HEK293 (cell line): ENCODE results near the gene CEND1.
"Not testable (repeated sequence)": the region's sequence is repeated elsewhere in the genome, so short reads cannot be mapped to it uniquely, and the experiment has no call there.

ENCODE experiments used
- CTCF ChIA-PET: fragments of 350-600 bp; formaldehyde crosslinking; extraction: SDS; loops from one replicate; lab custom pipeline; 2021; ENCODE audit warnings: antibody characterized with exemption; lab: Yijun Ruan, JAX
- POLR2A ChIA-PET: fragments of 300-600 bp; formaldehyde crosslinking; extraction: SDS; loops from one replicate; lab custom pipeline; 2020; ENCODE audit warnings: antibody characterized with exemption, inconsistent platforms; lab: Yijun Ruan, JAX
- H3K27ac ChIP-seq: fragments of 200-500 bp; sonication (Bioruptor generic); 2 replicates; pipeline ENCODE4 v1.5.1; 2014; ENCODE audit warnings: low read depth, low read length, control low read depth, inconsistent platforms; ENCODE audit errors: extremely low read depth
- H3K36me3 ChIP-seq, 2 experiments: fragments of 200-500 bp in 1 of 2; sonication (Bioruptor generic) in 1 of 2; 1 replicate in 1 of 2; 2 replicates in 1 of 2; pipeline ENCODE4 v1.5.1; 2014 to 2017; ENCODE audit warnings: inconsistent platforms in 2 of 2, low read length in 2 of 2; ENCODE audit not compliant: control insufficient read depth in 2 of 2, insufficient read depth in 1 of 2
- H3K4me1 ChIP-seq: fragments of 200-500 bp; sonication (Bioruptor generic); 2 replicates; pipeline ENCODE4 v1.5.1; 2014; ENCODE audit warnings: mild to moderate bottlenecking, low read length, inconsistent platforms; ENCODE audit not compliant: control insufficient read depth, insufficient read depth
- H3K4me3 ChIP-seq: 2 replicates; pipeline ENCODE4 v1.5.1; 2011; ENCODE audit warnings: low read depth, mild to moderate bottlenecking, control low read depth, low read length, moderate library complexity
- H3K9me3 ChIP-seq: fragments of 200-500 bp; sonication (Bioruptor generic); 2 replicates; pipeline ENCODE4 v1.5.1; 2014; ENCODE audit warnings: low read depth, low read length, inconsistent platforms; ENCODE audit not compliant: control insufficient read depth, insufficient read depth
- HOXD13 ChIP-seq: sonication (generic); formaldehyde crosslinking; IDR thresholded peaks from 2 replicates; pipeline ENCODE4 v1.8.0; 2022; ENCODE audit warnings: missing genetic modification reagents, borderline replicate concordance
- RBAK ChIP-seq: fragments of 450-650 bp; formaldehyde crosslinking; IDR thresholded peaks from 2 replicates; pipeline ENCODE4 v1.5.1; 2016; ENCODE audit warnings: missing biosample characterization, missing genetic modification characterization
- TRIM28 ChIP-seq: IDR thresholded peaks from 2 replicates; pipeline ENCODE4 v1.6.1; 2011; ENCODE audit warnings: low read length, control low read depth, borderline replicate concordance
- WT1 ChIP-seq: fragments of 450-650 bp; formaldehyde crosslinking; IDR thresholded peaks from 2 replicates; pipeline ENCODE4 v1.5.1; 2016; ENCODE audit warnings: missing biosample characterization, missing genetic modification characterization
- ZBTB48 ChIP-seq: fragments of 450-650 bp; formaldehyde crosslinking; IDR thresholded peaks from 2 replicates; pipeline ENCODE4 v1.5.1; 2016; ENCODE audit warnings: missing biosample characterization, missing genetic modification characterization
- ZBTB7A ChIP-seq: fragments of 450-650 bp; formaldehyde crosslinking; IDR thresholded peaks from 2 replicates; pipeline ENCODE4 v1.5.1; 2016; ENCODE audit warnings: low read depth, missing biosample characterization, missing genetic modification characterization
- ZFP69B ChIP-seq: fragments of 450-650 bp; formaldehyde crosslinking; IDR thresholded peaks from 2 replicates; pipeline ENCODE4 v1.5.1; 2016; ENCODE audit warnings: missing biosample characterization, missing genetic modification characterization
- ZNF155 ChIP-seq: fragments of 450-650 bp; formaldehyde crosslinking; IDR thresholded peaks from 2 replicates; pipeline ENCODE4 v1.5.1; 2016; ENCODE audit warnings: missing biosample characterization, missing genetic modification characterization
- ZNF223 ChIP-seq: fragments of 450-650 bp; formaldehyde crosslinking; IDR thresholded peaks from 2 replicates; pipeline ENCODE4 v1.5.1; 2016; ENCODE audit warnings: missing biosample characterization, missing genetic modification characterization
- ZNF530 ChIP-seq: fragments of 450-650 bp; formaldehyde crosslinking; IDR thresholded peaks from 2 replicates; pipeline ENCODE4 v1.5.1; 2016; ENCODE audit warnings: low read depth, missing biosample characterization, missing genetic modification characterization
- ZNF623 ChIP-seq: fragments of 450-650 bp; formaldehyde crosslinking; IDR thresholded peaks from 2 replicates; pipeline ENCODE4 v1.5.1; 2016; ENCODE audit warnings: missing biosample characterization, missing genetic modification characterization
- TF ChIP-seq, protein P1 (sequence below): IDR thresholded peaks from 2 replicates; pipeline ENCODE4 v1.6.1; 2011; ENCODE audit warnings: mild to moderate bottlenecking, low read depth, low read length, borderline replicate concordance
- TF ChIP-seq, protein P2 (sequence below): fragments of 450-650 bp; formaldehyde crosslinking; conservative IDR thresholded peaks from 2 replicates; pipeline ENCODE4 v1.5.1; 2016; ENCODE audit warnings: low read depth, missing biosample characterization, missing genetic modification characterization
- TF ChIP-seq, protein P3 (sequence below): fragments of 450-650 bp; formaldehyde crosslinking; IDR thresholded peaks from 2 replicates; pipeline ENCODE4 v1.5.1; 2016; ENCODE audit warnings: missing biosample characterization, missing genetic modification characterization
- TF ChIP-seq, protein P4 (sequence below): fragments of 450-650 bp; formaldehyde crosslinking; IDR thresholded peaks from 2 replicates; pipeline ENCODE4 v1.5.1; 2016; ENCODE audit warnings: missing biosample characterization, missing genetic modification characterization

The CEND1 gene

DNA sequence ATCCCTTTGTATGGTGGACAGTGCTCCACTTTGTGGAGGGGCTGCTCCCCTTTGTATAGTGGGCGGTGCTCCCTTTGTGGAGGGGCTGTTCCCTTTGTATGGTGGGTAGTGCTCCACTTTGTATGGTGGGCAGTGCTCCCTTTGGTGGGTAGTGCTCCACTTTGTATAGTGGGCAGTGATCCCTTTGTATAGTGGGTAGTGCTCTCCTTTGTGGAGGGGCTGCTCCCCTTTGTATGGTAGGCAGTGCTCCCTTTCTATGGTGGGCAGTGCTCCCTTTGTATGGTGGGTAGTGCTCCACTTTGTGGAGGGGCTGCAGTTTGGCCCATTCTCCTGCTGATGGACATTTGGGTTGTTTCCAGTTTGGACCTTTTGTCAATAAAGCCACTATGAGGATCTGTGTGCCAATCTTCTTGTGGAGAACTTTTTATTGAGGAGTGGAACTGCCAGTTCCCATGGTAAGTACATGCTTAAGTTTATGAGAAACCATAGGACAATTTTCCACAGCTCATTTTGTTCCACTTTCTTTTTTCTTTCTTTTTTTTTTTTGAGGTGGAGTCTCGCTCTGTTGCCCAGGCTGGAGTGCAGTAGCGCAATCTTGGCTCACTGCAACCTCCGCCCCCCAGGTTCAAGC lies 47.2 kb downstream of the CEND1 start:
- H3K4me3 ChIP-seq: no peak overlapping the region
- ChIA-PET POLR2A (interaction anchor here (0.6 kb wide), 1 partner anchor 45 kb away, joined by 4 read pairs; no protein-coding TSS in a partner anchor), CTCF (no interaction called here)
- TF ChIP-seq ZFP69B (tag by site-specific recombination) (no peak), HOXD13 (CRISPR knock-in tag) (no peak), TRIM28 (no peak), ZBTB7A (no peak), ZNF623 (tag by site-specific recombination) (no peak), ZNF530 (no peak)
- TF ChIP-seq, protein P1, sequence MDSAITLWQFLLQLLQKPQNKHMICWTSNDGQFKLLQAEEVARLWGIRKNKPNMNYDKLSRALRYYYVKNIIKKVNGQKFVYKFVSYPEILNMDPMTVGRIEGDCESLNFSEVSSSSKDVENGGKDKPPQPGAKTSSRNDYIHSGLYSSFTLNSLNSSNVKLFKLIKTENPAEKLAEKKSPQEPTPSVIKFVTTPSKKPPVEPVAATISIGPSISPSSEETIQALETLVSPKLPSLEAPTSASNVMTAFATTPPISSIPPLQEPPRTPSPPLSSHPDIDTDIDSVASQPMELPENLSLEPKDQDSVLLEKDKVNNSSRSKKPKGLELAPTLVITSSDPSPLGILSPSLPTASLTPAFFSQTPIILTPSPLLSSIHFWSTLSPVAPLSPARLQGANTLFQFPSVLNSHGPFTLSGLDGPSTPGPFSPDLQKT: no peak
- TF ChIP-seq, protein P2, sequence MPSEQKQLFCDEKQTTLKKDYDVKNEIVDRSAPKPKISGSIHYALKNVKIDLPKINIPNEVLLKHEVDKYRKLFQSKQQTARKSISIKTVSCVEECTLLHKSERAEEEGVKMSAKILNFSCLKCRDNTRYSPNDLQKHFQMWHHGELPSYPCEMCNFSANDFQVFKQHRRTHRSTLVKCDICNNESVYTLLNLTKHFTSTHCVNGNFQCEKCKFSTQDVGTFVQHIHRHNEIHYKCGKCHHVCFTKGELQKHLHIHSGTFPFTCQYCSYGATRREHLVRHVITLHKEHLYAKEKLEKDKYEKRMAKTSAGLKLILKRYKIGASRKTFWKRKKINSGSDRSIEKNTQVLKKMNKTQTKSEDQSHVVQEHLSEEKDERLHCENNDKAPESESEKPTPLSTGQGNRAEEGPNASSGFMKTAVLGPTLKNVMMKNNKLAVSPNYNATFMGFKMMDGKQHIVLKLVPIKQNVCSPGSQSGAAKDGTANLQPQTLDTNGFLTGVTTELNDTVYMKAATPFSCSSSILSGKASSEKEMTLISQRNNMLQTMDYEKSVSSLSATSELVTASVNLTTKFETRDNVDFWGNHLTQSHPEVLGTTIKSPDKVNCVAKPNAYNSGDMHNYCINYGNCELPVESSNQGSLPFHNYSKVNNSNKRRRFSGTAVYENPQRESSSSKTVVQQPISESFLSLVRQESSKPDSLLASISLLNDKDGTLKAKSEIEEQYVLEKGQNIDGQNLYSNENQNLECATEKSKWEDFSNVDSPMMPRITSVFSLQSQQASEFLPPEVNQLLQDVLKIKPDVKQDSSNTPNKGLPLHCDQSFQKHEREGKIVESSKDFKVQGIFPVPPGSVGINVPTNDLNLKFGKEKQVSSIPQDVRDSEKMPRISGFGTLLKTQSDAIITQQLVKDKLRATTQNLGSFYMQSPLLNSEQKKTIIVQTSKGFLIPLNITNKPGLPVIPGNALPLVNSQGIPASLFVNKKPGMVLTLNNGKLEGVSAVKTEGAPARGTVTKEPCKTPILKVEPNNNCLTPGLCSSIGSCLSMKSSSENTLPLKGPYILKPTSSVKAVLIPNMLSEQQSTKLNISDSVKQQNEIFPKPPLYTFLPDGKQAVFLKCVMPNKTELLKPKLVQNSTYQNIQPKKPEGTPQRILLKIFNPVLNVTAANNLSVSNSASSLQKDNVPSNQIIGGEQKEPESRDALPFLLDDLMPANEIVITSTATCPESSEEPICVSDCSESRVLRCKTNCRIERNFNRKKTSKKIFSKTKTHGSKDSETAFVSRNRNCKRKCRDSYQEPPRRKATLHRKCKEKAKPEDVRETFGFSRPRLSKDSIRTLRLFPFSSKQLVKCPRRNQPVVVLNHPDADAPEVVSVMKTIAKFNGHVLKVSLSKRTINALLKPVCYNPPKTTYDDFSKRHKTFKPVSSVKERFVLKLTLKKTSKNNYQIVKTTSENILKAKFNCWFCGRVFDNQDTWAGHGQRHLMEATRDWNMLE (tag by site-specific recombination): no peak
- H3K9me3 ChIP-seq: no peaks in the 10 kb centered on the region
- no peaks in the 10 kb centered on the region for H3K4me1 ChIP-seq
- no peaks in the 10 kb centered on the region for H3K36me3 ChIP-seq
- H3K27ac ChIP-seq: no peak overlapping the region

DNA sequence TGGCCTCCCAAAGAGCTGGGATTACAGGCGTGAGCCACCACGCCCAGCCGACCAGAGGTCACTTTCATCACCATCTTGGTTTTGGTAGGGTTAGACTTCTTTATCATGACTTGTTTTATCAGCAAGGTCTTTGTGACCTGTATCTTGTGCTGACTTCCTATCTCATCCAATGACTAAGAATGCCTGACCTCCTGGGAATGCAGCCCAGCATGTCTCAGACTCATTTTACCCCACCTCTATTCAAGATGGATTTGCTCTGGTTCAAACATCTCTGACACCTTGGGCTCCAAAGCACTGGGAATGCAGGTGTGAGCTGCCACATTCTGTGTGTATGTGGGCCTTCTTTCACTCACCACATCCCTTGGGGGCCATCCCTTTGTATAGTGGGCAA lies 47.7 kb downstream of the CEND1 start:
- no peaks in the 10 kb centered on the region for H3K4me1 ChIP-seq
- POLR2A ChIA-PET: interaction anchor here (1.2 kb wide), 1 partner anchor 12 kb away, joined by 4 read pairs; no protein-coding TSS in a partner anchor
- CTCF ChIA-PET: no interaction called here
- H3K4me3 ChIP-seq: no peak overlapping the region
- H3K9me3 ChIP-seq: no peaks in the 10 kb centered on the region
- TF ChIP-seq WT1 (tag by site-specific recombination) (no peak), ZNF155 (no peak), ZNF223 (tag by site-specific recombination) (no peak), ZBTB48 (tag by site-specific recombination) (no peak), RBAK (tag by site-specific recombination) (no peak)
- TF ChIP-seq, protein P3, sequence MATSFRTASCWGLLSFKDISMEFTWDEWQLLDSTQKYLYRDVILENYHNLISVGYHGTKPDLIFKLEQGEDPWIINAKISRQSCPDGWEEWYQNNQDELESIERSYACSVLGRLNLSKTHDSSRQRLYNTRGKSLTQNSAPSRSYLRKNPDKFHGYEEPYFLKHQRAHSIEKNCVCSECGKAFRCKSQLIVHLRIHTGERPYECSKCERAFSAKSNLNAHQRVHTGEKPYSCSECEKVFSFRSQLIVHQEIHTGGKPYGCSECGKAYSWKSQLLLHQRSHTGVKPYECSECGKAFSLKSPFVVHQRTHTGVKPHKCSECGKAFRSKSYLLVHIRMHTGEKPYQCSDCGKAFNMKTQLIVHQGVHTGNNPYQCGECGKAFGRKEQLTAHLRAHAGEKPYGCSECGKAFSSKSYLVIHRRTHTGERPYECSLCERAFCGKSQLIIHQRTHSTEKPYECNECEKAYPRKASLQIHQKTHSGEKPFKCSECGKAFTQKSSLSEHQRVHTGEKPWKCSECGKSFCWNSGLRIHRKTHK: no peak
- TF ChIP-seq, protein P4, sequence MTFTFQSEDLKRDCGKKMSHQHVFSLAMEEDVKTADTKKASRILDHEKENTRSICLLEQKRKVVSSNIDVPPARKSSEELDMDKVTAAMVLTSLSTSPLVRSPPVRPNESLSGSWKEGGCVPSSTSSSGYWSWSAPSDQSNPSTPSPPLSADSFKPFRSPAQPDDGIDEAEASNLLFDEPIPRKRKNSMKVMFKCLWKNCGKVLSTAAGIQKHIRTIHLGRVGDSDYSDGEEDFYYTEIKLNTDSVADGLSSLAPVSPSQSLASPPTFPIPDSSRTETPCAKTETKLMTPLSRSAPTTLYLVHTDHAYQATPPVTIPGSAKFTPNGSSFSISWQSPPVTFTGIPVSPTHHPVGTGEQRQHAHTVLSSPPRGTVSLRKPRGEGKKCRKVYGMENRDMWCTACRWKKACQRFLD (tag by site-specific recombination): no peak
- no peaks in the 10 kb centered on the region for H3K36me3 ChIP-seq
- H3K27ac ChIP-seq: no peak overlapping the region

DNA sequence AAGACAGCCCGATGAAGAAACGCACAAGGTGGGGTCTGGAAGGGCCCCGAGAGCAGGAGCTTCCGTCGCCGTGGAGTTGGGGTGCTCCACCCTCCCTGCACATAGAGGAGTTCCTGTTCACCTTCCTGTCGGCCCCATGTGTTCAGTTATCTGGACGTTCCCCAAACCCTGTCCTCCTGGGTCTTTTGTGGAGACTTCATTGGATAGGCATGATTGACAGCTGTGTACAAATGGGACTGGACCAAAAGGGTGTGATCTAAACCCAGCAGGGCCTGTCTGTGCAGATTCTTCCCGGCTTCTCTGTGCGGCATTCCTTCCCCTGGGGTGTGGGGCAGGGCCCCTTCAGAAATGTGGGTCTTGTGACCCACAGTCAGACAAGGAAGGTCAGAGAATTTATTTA lies 52.0 kb downstream of the CEND1 start:
- H3K9me3 ChIP-seq, H3K4me1 ChIP-seq, POLR2A ChIA-PET, H3K4me3 ChIP-seq, H3K27ac ChIP-seq, H3K36me3 ChIP-seq: not testable (repeated sequence)
- CTCF ChIA-PET: interaction anchor here (0.7 kb wide), 2 partner anchors 9 to 181 kb away, joined by 3 read pairs; no protein-coding TSS in a partner anchor
